WTC11 (cell line): Measurements from ENCODE around the gene HSFX3.
"Not testable (repeated sequence)": the region's sequence is repeated elsewhere in the genome, so short reads cannot be mapped to it uniquely, and the experiment has no call there.

Source experiments
- ATF2 ChIP-seq: sonication (generic); formaldehyde crosslinking; IDR thresholded peaks from 2 replicates; pipeline ENCODE4 v1.8.1; 2022; ENCODE audit warnings: low read depth, missing genetic modification reagents, borderline replicate concordance
- CBFB ChIP-seq: sonication (generic); formaldehyde crosslinking; IDR thresholded peaks from 2 replicates; pipeline ENCODE4 v1.8.1; 2022; ENCODE audit warnings: mild to moderate bottlenecking, low read depth, missing genetic modification reagents
- CREB1 ChIP-seq: sonication (generic); formaldehyde crosslinking; IDR thresholded peaks from 2 replicates; pipeline ENCODE4 v1.8.0; 2023; ENCODE audit warnings: mild to moderate bottlenecking, missing genetic modification reagents
- CTCF ChIP-seq: fragments of 200-600 bp; IDR thresholded peaks from 2 replicates; pipeline ENCODE4 v1.8.0; 2022; ENCODE audit warnings: antibody characterized with exemption
- MAX ChIP-seq: sonication (generic); formaldehyde crosslinking; IDR thresholded peaks from 2 replicates; pipeline ENCODE4 v1.8.0; 2022; ENCODE audit warnings: mild to moderate bottlenecking, missing genetic modification reagents
- NFYB ChIP-seq: sonication (generic); formaldehyde crosslinking; conservative IDR thresholded peaks from 2 replicates; pipeline ENCODE4 v1.8.0; 2022; ENCODE audit warnings: low read depth, missing genetic modification reagents
- PREB ChIP-seq: sonication (generic); formaldehyde crosslinking; IDR thresholded peaks from 2 replicates; pipeline ENCODE4 v1.8.1; 2022; ENCODE audit warnings: mild to moderate bottlenecking, missing genetic modification reagents, moderate library complexity, borderline replicate concordance
- SMAD4 ChIP-seq: sonication (generic); formaldehyde crosslinking; IDR thresholded peaks from 2 replicates; pipeline ENCODE4 v1.8.0; 2022; ENCODE audit warnings: mild to moderate bottlenecking, missing genetic modification reagents
- SP1 ChIP-seq: sonication (generic); formaldehyde crosslinking; conservative IDR thresholded peaks from 2 replicates; pipeline ENCODE4 v1.8.1; 2022; ENCODE audit warnings: missing genetic modification reagents

- not testable (repeated sequence) for TF ChIP-seq ATF2; MAX (CRISPR knock-in tag); CTCF; CREB1 (CRISPR knock-in tag); PREB; SP1; SMAD4 (CRISPR knock-in tag); CBFB (CRISPR knock-in tag); NFYB (CRISPR knock-in tag)
Observed at GRCh38 chrX:149503446-149503845, 46.3 kb downstream of the HSFX3 start.
